K562 (cell line): ENCODE data around the gene CCN5. TPM values are rescaled to one million over a fixed set of nuclear protein-coding genes. Genes with fewer than 3 reads are reported as not detected.

ENCODE experiments used
- ATAC-seq: fragments of 200-7000 bp; cut with Tn5 transposase; 3 replicates; pipeline ENCODE4 v1.9.1; 2020; ENCODE audit warnings: moderate library complexity
- BruUV-seq: library from RNA; stranded (reverse); fragments of 400-500 nt; replicated peaks from 2 replicates; lab custom pipeline; 2021; lab: Mats Ljungman, UMichigan
- CTCF ChIA-PET: fragments of 300-600 bp; formaldehyde crosslinking; extraction: SDS; loops from one replicate; lab custom pipeline; 2021; ENCODE audit warnings: low intra/inter-chr PET ratio; lab: Yijun Ruan, JAX
- POLR2A ChIA-PET: fragments of 300-600, 350-650 bp; sonication (Branson Sonifier 250); formaldehyde crosslinking; extraction: SDS; loops from one replicate; lab custom pipeline; 2021; ENCODE audit warnings: antibody characterized with exemption, inconsistent platforms; lab: Yijun Ruan, JAX
- DNase-seq, 4 experiments: peaks; one replicate each; pipeline versions ENCODE4 v3.0.0 to v3.0.0-alpha.2; 2011 to 2018; ENCODE audit warnings: low spot score in 3 of 4, mixed read lengths in 3 of 4; ENCODE audit errors: extremely low read depth in 1 of 4
- FAIRE-seq: peaks from 2 replicates; lab custom pipeline; 2011; peaks lifted over from hg19 to GRCh38; lab: Jason Lieb, UNC
- H2AFZ ChIP-seq: 2 replicates; pipeline ENCODE4 v1.6.0; 2011; ENCODE audit warnings: low read depth, low read length, control low read depth, inconsistent platforms
- H3K27ac ChIP-seq: fragments of 200-600 bp; 3 replicates; pipeline ENCODE4 v1.8.0; 2011; ENCODE audit warnings: low read depth, mild to moderate bottlenecking, control low read depth, inconsistent platforms, low read length, moderate library complexity, mixed read lengths; ENCODE audit errors: extremely low read depth
- H3K27me3 ChIP-seq, 2 experiments: fragments of 300-600 bp in 1 of 2; 2 replicates in 1 of 2; 3 replicates in 1 of 2; pipeline versions ENCODE4 v1.6.0 to v1.8.0; 2011; ENCODE audit warnings: inconsistent platforms in 2 of 2, low read length in 2 of 2, mild to moderate bottlenecking in 1 of 2, mixed read lengths in 1 of 2, moderate library complexity in 1 of 2; ENCODE audit not compliant: control insufficient read depth in 2 of 2, insufficient read depth in 2 of 2
- H3K36me3 ChIP-seq: fragments of 300-600 bp; 3 replicates; pipeline ENCODE4 v1.8.0; 2011; ENCODE audit warnings: mild to moderate bottlenecking, low read length, inconsistent platforms; ENCODE audit not compliant: control insufficient read depth, insufficient read depth
- H3K4me1 ChIP-seq, 2 experiments: fragments of 200-600 bp in 1 of 2; replicated peaks in 1 of 2; 2 replicates in 1 of 2; 3 replicates in 1 of 2; pipeline versions ENCODE4 v1.5.1 to v1.8.0; 2011; ENCODE audit warnings: inconsistent platforms in 2 of 2, low read length in 2 of 2, mild to moderate bottlenecking in 1 of 2, mixed read lengths in 1 of 2, moderate library complexity in 1 of 2; ENCODE audit not compliant: control insufficient read depth in 2 of 2, insufficient read depth in 2 of 2
- H3K4me2 ChIP-seq: 2 replicates; pipeline ENCODE4 v1.6.1; 2011; ENCODE audit warnings: low read length, control low read depth, inconsistent platforms, mixed read lengths; ENCODE audit not compliant: insufficient read depth
- H3K4me3 ChIP-seq: fragments of 200-600 bp; sonication (generic), shearing (Covaris generic); 2 replicates; pipeline ENCODE4 v1.5.1; 2016; ENCODE audit warnings: control low read depth, inconsistent platforms
- H3K79me2 ChIP-seq: fragments of 200-600 bp; 3 replicates; pipeline ENCODE4 v1.8.0; 2011; ENCODE audit warnings: low read length, inconsistent platforms; ENCODE audit not compliant: control insufficient read depth, insufficient read depth
- H3K9ac ChIP-seq, 2 experiments: 2 replicates each; pipeline versions ENCODE4 v1.6.0 to v1.6.1; 2011; ENCODE audit warnings: low read depth in 2 of 2, low read length in 2 of 2, control low read depth in 1 of 2, inconsistent platforms in 1 of 2, mild to moderate bottlenecking in 1 of 2, mixed read lengths in 1 of 2; ENCODE audit not compliant: insufficient read depth in 1 of 2
- H3K9me1 ChIP-seq: one replicate; pipeline ENCODE4 v1.6.0; 2011; ENCODE audit warnings: inconsistent platforms, mild to moderate bottlenecking, low read length, moderate library complexity; ENCODE audit not compliant: control insufficient read depth, insufficient read depth
- H3K9me3 ChIP-seq: replicated peaks from 2 replicates; pipeline ENCODE4 v1.5.1; 2011; ENCODE audit warnings: low read depth, low read length, inconsistent platforms; ENCODE audit not compliant: control insufficient read depth, insufficient read depth
- H4K20me1 ChIP-seq: replicated peaks from 2 replicates; pipeline ENCODE4 v1.6.1; 2011; ENCODE audit warnings: low read length, inconsistent platforms, mixed read lengths; ENCODE audit not compliant: control insufficient read depth, insufficient read depth
- HMG20B ChIP-seq: fragments of 250-450 bp; sonication (Bioruptor Pico); IDR thresholded peaks from 2 replicates; pipeline ENCODE4 v1.5.0; 2021; ENCODE audit warnings: mild to moderate bottlenecking
- NFIC ChIP-seq: fragments of 450-650 bp; IDR thresholded peaks from 2 replicates; pipeline ENCODE4 v1.6.1; 2017; ENCODE audit warnings: mild to moderate bottlenecking, inconsistent platforms
- SMAD3 ChIP-seq: fragments of 450-650 bp; formaldehyde crosslinking; conservative IDR thresholded peaks from 2 replicates; pipeline ENCODE4 v1.4.0; 2020; ENCODE audit warnings: mild to moderate bottlenecking
- TCF7 ChIP-seq: sonication (generic); IDR thresholded peaks from 2 replicates; pipeline ENCODE4 v1.6.1; 2016; ENCODE audit warnings: antibody characterized with exemption, borderline replicate concordance
- ZNF311 ChIP-seq: fragments of 250-450 bp; sonication (Bioruptor Pico); IDR thresholded peaks from 2 replicates; pipeline ENCODE4 v1.4.0; 2020; ENCODE audit warnings: mild to moderate bottlenecking, moderate library complexity
- WGBS: fragments of 100-300 bp; shearing (Covaris generic); methylation state at CpG from one replicate; pipeline ENCODE4 v1.1.6; 2016; ENCODE audit warnings: low coverage, mixed read lengths; ENCODE audit not compliant: insufficient coverage; ENCODE audit errors: missing lambda C conversion rate; 5-methylcytosine and 5-hydroxymethylcytosine counted together
- in situ Hi-C: fragments of 300-500 bp; cut with MboI; formaldehyde crosslinking; loops from 4 replicates; pipeline ENCODE4 v1.15.0; 2018; ENCODE audit warnings: inconsistent platforms, mixed read lengths
- intact Hi-C: fragments of 100-400 bp; cut with micrococcal nuclease; formaldehyde crosslinking; loops from 2 replicates; pipeline ENCODE4 v1.14.2; 2022
- polyA plus RNA-seq, 8 experiments: library from polyadenylated mRNA; depleted of rRNA in 4 of 8; stranded (reverse) in 5 of 8; unstranded in 3 of 8; fragments of >200 nt; fragmentation: Nextera tagmentation in 2 of 8; fragmentation: Illumina TruSeq in 1 of 8; extraction: Ambion mirVana in 2 of 8; extraction: Trizol in 1 of 8; gene quantifications; 2 replicates each; pipeline versions ENCODE4 v1.2.1 to v1.2.3, GENCODE V29; 2011 to 2014; ENCODE audit warnings: inconsistent platforms in 1 of 8, missing spikeins in 1 of 8
- total RNA-seq, 7 experiments: library from RNA; depleted of rRNA in 6 of 7; stranded (reverse); fragments of >200 nt in 6 of 7; fragmentation: Illumina TruSeq in 2 of 7; extraction: Trizol in 2 of 7; gene quantifications; 2 replicates each; pipeline versions ENCODE4 v1.2.1 to v1.2.3, GENCODE V29; 2011 to 2021; ENCODE audit warnings: low replicate concordance in 1 of 7
- TF ChIP-seq, protein P1 (sequence below), 2 experiments: fragments of 450-650 bp in 1 of 2; sonication (generic) in 1 of 2; formaldehyde crosslinking in 1 of 2; IDR thresholded peaks in 1 of 2; conservative IDR thresholded peaks in 1 of 2; 2 replicates each; pipeline versions ENCODE4 v1.6.1 to v1.8.1; 2016 to 2023; ENCODE audit warnings: mild to moderate bottlenecking in 2 of 2, moderate library complexity in 2 of 2, inconsistent platforms in 1 of 2, missing genetic modification reagents in 1 of 2
- TF ChIP-seq, protein P2 (sequence below): sonication (generic); formaldehyde crosslinking; IDR thresholded peaks from 2 replicates; pipeline ENCODE4 v1.8.0; 2022; ENCODE audit warnings: missing genetic modification reagents, mild to moderate bottlenecking, moderate library complexity, borderline replicate concordance

CCN5 gene
- total and polyA plus RNA-seq, 9 of the 15 experiments (the other 6 are each of a cell fraction or from before 2014, with no cell fraction given) = not detected

DNA sequence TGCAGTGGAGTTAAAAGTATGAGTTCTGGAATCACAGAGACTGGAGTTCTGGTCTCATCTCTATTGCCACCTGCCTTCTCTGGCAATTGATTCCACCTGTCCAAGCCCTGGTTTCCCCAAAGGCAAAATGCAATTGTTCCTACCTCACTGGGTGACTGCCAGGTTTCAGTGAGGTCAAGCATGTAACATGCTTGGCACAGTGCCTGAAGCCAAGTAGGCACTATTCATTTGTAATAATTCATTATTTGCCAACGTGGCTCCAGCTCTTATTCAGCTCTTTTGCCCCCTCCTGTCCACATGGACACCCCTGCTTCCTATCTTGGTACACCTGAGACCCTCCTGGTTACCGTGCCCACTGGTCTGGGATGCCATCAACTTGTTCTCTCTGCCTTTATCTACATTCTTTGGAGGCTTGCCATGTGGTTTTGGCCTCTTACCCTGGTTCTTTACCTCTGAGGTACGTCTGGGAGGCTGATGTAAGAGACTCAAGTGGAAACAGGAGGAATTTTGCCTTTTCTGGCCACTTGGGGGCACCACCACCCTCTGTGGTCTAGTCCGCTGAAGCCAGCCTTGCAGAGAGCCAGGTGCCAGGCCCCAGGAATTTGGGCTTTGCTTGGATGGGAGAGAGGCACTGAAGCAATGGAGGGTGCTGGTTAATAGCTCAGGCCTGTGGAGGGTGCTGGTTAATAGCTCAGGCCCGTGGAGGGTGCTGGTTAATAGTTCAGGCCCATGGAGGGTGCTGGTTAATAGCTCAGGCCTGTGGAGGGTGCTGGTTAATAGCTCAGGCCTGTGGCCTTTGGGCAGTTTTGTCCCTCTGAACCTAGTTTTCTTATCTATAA is 32.2 kb downstream of the CCN5 start (continued):
- TF ChIP-seq, protein P1, sequence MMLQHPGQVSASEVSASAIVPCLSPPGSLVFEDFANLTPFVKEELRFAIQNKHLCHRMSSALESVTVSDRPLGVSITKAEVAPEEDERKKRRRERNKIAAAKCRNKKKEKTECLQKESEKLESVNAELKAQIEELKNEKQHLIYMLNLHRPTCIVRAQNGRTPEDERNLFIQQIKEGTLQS (IDR thresholded peaks at IDR 0.05) = peak; percentile 53; the same call in 1 of the 2 replicates
- TF ChIP-seq, protein P1 (CRISPR knock-in tag; conservative IDR thresholded peaks at IDR 0.05) = no peak; the same call in 1 of the 2 replicates
- TF ChIP-seq HMG20B (CRISPR knock-in tag) (no peak), ZNF311 (CRISPR knock-in tag) (no peak), TCF7 (no peak)

DNA sequence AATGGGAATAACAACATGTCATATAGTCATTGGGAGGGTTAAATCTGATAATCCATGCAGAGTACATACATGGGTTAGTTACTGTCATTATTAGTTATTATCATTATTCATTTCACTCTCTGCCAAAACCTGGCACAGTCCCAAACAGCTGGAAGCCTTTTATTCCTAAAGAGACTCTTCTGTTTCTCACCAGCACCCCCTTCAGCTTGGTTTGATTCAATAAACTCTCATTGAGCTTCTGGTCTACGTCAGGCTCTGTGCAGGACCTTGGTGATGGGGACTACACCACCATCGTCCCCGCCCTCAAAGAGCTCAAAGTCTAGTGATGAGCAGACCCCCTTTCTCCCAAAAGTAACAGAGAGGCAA is 32.8 kb downstream of the CCN5 start:
- H3K9me3 ChIP-seq = no peaks in the 10 kb centered on the region
- BruUV-seq = no TSS peak
- H3K27ac ChIP-seq = no peak overlapping the region
- peaks cover 5 to 55% of the 10 kb centered on the region in 2 experiments; a peak in 4 of 5 replicates for H3K27me3 ChIP-seq
- no peak overlapping the region for H3K9ac ChIP-seq
- intact Hi-C loops = no loop called here
- H3K36me3 ChIP-seq = no peaks in the 10 kb centered on the region
- no peaks in the 10 kb centered on the region for H4K20me1 ChIP-seq
- no peak overlapping the region for H2AFZ ChIP-seq
- no peaks in the 10 kb centered on the region for H3K9me1 ChIP-seq
- FAIRE-seq (no peak), ATAC-seq (no peak), DNase-seq (no peak)
- no peaks in the 10 kb centered on the region for H3K79me2 ChIP-seq
- ChIA-PET POLR2A (interaction anchor here (0.7 to 1.3 kb wide), 2 partner anchors 11 to 69 kb away, joined by 3 read pairs; no protein-coding TSS in a partner anchor), CTCF (interaction anchor here (2.7 kb wide), 1 partner anchor 119 kb away, joined by 19 read pairs; no protein-coding TSS in a partner anchor)
- H3K4me3 ChIP-seq = no peak overlapping the region
- in situ Hi-C loops = loop anchor here (10.0 kb wide), 1 partner anchor 117 kb away; no protein-coding TSS in a partner anchor
- peak; percentile 73 for TF ChIP-seq NFIC
- TF ChIP-seq, protein P2, sequence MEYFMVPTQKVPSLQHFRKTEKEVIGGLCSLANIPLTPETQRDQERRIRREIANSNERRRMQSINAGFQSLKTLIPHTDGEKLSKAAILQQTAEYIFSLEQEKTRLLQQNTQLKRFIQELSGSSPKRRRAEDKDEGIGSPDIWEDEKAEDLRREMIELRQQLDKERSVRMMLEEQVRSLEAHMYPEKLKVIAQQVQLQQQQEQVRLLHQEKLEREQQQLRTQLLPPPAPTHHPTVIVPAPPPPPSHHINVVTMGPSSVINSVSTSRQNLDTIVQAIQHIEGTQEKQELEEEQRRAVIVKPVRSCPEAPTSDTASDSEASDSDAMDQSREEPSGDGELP (CRISPR knock-in tag) = 0 out of 2 replicates have a peak, but pooled peaks have one; percentile 0
- no peak for TF ChIP-seq SMAD3 (CRISPR knock-in tag)
- H3K4me2 ChIP-seq = no peak overlapping the region
- 25% methylated on average over 3 of the region's 3 CpGs for WGBS
- peaks cover 3 to 22% of the 10 kb centered on the region in 2 experiments; a peak in 4 of 5 replicates for H3K4me1 ChIP-seq
